HG02852 (cell line): ENCODE data around the gene MYOCOS.

Experiments used
- ATAC-seq: cut with Tn5 transposase; IDR thresholded peaks from one replicate; pipeline ENCODE4 v1.9.1; 2021; ENCODE audit warnings: mild to moderate bottlenecking, moderate library complexity; ENCODE audit not compliant: unreplicated experiment

MYOCOS gene

DNA sequence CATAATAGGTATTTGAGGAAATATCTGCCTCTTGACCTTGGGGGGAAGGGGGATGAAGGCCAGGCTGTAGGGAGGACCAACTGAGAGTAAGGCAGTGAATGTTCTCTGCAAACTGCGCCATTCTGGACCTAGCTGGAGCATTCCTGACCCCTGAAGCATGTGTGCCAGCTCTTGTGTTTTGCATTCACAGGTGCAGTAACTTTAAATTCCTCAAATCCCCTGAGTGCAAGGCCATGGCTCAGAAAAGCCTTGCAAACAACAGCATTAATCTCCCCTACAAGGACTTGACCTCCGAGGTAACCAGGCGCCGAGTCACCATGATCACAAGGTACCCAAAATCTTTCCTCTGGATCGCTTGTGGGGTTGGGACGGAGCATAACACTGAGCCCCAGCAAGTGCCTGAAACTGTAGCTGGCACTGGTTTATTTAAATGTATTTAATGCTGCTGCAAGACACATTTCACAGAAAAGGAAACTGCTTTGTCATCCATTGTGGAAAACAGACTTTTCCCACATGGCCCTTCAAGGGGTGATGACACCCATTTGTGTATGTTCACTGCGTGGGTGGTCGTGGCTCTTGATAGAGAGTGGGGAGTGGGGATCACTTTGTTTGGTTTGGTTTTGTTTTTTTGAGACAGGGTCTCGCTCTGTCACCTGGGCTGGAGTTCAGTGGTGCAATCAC lies 1.7 kb downstream of the MYOCOS start:
- ATAC-seq, result no peak

- ATAC-seq, result no peak
Measured at GRCh38 chr1:171625225-171625624, 3.2 kb downstream of the MYOCOS start.

DNA sequence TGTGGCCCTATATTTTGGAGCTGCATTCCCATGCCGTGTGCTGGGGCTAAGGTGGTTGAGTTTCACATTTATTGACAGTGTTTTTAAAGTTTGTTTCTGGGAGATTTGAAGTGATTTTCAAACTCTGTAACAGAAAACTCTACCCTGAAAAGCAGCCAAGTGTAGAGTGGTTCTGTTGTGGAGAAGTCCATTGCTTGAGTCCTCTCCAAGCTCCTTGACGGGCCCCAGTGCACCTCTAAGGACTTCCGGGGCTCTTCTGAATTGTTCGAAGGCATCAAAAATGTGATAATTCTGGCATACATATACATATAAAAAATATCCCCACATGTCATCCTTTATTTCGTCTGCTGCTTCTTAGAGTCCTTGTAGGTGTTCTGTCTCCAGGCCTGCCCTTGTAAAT lies 5.0 kb downstream of the MYOCOS start:
- ATAC-seq, result no peak

DNA sequence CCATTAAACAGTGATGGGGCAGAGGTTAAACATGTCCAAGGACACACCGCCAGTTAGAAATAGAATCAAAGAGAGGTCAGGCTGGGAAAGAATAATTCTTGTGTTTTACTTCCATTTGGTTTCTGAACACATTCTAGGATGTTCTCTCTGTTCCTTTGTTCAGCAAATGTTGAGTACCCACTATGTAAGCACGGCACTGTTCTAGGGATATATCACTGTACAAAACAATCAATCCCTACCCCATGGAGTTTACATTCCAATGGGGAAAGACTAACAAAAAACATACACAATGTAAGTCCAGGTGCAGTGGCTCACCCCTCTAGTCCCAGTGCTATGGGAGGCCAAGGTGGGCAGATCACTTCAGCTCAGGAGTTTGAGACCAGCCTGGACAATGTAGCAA lies 6.2 kb downstream of the MYOCOS start:
- ATAC-seq, result no peak

DNA sequence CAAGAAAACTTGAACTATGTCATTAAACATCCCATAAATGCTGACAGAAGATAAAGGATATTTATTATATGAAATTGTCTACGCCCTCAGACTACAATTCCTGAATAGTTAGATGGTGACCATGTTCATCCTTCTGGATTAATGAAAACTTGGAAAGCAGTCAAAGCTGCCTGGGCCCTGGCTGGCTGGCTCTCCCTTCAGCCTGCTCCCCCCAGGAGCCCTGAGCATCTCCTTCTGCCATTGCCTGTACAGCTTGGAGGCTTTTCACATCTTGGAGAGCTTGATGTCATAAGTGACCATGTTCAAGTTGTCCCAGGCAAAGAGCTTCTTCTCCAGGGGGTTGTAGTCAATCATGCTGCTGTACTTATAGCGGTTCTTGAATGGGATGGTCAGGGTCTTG lies 13.6 kb downstream of the MYOCOS start:
- ATAC-seq, result no peak

- ATAC-seq, result no peak
Measured at GRCh38 chr1:171636141-171636540, 14.1 kb downstream of the MYOCOS start.

DNA sequence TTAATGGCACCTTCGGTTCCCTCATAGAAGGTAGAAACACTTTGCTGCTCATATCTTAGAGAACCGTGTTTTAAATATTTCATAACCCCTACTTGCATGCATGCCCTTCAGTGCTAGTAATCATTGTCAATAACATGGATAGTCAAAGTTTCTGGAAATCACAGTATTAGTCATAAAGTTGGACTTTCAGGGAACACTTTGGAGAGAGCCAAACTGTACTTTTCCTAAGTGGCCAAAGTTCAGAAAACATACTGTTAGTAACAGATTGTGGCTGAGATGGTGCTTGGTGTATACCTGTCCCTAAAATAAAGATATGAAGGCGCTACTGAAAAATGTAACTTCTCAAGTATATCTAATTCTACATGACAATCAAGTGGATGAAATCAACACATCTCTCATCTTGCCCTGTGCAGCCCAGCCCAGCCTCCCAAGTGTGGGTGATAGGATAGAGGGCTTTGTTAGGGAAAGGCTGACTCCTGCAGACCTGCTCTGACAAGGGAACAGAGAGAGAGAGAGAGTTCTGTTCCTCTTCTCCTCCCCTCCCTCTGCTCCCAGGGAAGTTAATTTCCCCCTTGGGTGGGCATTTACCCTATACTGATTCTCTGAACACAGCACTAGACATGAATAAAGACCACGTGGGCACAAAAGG lies 16.0 kb downstream of the MYOCOS start:
- ATAC-seq, result no peak

GRCh38 chr1:171640225-171640624 lies 18.2 kb downstream of the MYOCOS start:
- ATAC-seq, result no peak

GRCh38 chr1:171641076-171641864 lies 19.2 kb downstream of the MYOCOS start:
- ATAC-seq, result no peak

GRCh38 chr1:171642197-171642596 lies 20.2 kb downstream of the MYOCOS start:
- ATAC-seq, result no peak

GRCh38 chr1:171643156-171643555 lies 21.1 kb downstream of the MYOCOS start:
- ATAC-seq, result no peak

- ATAC-seq, result no peak
Measured at GRCh38 chr1:171644805-171645483, 22.9 kb downstream of the MYOCOS start.

- ATAC-seq, result no peak
Measured at GRCh38 chr1:171645553-171646248, 23.7 kb downstream of the MYOCOS start.

- ATAC-seq, result no peak
Measured at GRCh38 chr1:171646249-171646560, 24.2 kb downstream of the MYOCOS start.

- no peak for ATAC-seq
Measured at GRCh38 chr1:171652234-171652822, 30.3 kb downstream of the MYOCOS start, which contains the start of gene MYOC. Gene MYOC (minus strand): TSS chr1:171652688. CDS start chr1:171652611, 77 bp downstream.

DNA sequence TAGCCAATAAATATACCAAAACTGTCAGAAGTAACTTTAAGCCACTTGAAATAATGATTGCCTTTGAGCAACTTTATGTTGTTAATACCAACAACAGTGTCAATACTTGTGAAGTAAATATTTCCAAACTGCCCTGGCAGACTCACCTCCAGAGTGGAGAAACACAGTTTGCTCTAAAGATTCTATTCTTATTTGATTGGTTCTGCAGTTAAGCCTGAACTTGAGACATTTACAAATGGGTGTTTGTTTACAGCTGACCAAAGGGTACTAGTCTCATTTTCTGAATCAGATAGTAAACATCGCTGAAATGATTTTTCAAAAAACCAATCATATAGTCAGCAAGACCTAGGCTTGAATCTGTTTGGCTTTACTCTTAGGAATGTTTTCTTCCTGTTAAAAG lies 31.8 kb downstream of the MYOCOS start:
- ATAC-seq, result no peak

- no peak for ATAC-seq
Measured at GRCh38 chr1:171654201-171654941, 32.3 kb downstream of the MYOCOS start.

- peak; percentile 68 for ATAC-seq
Measured at GRCh38 chr1:171654942-171655745, 33.1 kb downstream of the MYOCOS start.

- ATAC-seq, result no peak
Measured at GRCh38 chr1:171655746-171656116, 33.7 kb downstream of the MYOCOS start.
